ENCODE data around the gene RPS6KA4.

- TF ChIP-seq CTCF (IDR thresholded peaks at IDR 0.05), result no peak
- TF ChIP-seq EZH2phosphoT487 (IDR thresholded peaks at IDR 0.05), result no peak
- no peak for TF ChIP-seq EZH2 (IDR thresholded peaks at IDR 0.05)
These were observed 46.0 kb upstream of the RPS6KA4 start for GRCh38 chr11:64312947-64313346.
